H1 (cell line): ENCODE measurements around the gene CD300LG. TPM values are rescaled to one million over a fixed set of nuclear protein-coding genes. Genes with fewer than 3 reads are reported as not detected.

Experiments
- CTBP2 ChIP-seq: IDR thresholded peaks from 2 replicates; pipeline ENCODE4 v1.7.0; 2011; ENCODE audit warnings: borderline replicate concordance, mild to moderate bottlenecking, moderate library complexity, mixed read lengths, low read length; ENCODE audit not compliant: insufficient read depth, insufficient read length
- NRF1 ChIP-seq: IDR thresholded peaks from 2 replicates; pipeline ENCODE4 v1.6.1; 2011; ENCODE audit warnings: mild to moderate bottlenecking, low read depth, low read length, improper control_type of control experiment
- RNF2 ChIP-seq: fragments of 200-900, 300-1000 bp; sonication (generic); IDR thresholded peaks from 2 replicates; pipeline ENCODE4 v1.7.1; 2016; ENCODE audit warnings: borderline replicate concordance, low read depth, mild to moderate bottlenecking, antibody characterized with exemption, low read length; ENCODE audit not compliant: poor library complexity, severe bottlenecking; ENCODE audit errors: missing control alignments
- polyA plus RNA-seq, 7 experiments: library from polyadenylated mRNA; depleted of rRNA in 3 of 7; stranded (reverse) in 5 of 7; unstranded in 2 of 7; fragments of >200 nt in 5 of 7; fragments of 200-250 nt in 2 of 7; gene quantifications; 1 replicate in 5 of 7; 2 replicates in 1 of 7; 4 replicates in 1 of 7; pipeline versions ENCODE4 v1.2.1 to v1.2.3, GENCODE V29; 2011 to 2013; ENCODE audit warnings: missing spikeins in 2 of 7, mixed read lengths in 2 of 7
- total RNA-seq: library from RNA; stranded (reverse); fragmentation: NEBNext Ultra II Directional; extraction: Animal tissue kit (Norgen Biotek cat#: 25700); gene quantifications from 2 replicates; pipeline ENCODE4 v1.2.1, GENCODE V29; 2021

The CD300LG gene
- total and polyA plus RNA-seq, 2 of the 8 experiments (the other 6 are each of a cell fraction or from before 2014, with no cell fraction given), result 0.06 TPM; not detected in 1

DNA sequence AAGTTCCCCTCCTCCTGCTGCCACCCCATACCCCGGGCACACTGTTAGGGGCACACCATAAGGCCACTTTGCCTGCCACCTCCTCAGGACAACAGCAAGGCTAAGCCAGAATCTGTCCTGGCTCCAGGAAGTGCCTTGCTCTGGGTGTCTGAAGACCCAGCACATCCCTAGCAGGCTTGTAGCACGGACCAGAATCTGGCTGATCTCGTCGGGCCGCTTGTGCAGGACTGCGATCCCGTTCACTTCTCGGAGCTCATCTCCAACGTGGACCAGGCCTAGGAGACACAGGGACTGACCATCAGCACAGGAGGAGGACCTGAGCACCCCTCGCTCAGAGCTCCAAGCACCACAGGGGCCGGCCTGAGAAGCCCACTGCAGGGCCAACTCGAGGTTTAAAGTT lies 21.4 kb upstream of the CD300LG start (continued):
- TF ChIP-seq RNF2, result no peak
- TF ChIP-seq CTBP2, result no peak
- TF ChIP-seq NRF1, result no peak
